ENCODE data around the gene CA10. TPM values are rescaled to one million over a fixed set of nuclear protein-coding genes. Genes with fewer than 3 reads are reported as not detected.

The CA10 gene
- total and polyA plus RNA-seq, 4 experiments from 2014 or later: 0.57 TPM; not detected in 3

DNA sequence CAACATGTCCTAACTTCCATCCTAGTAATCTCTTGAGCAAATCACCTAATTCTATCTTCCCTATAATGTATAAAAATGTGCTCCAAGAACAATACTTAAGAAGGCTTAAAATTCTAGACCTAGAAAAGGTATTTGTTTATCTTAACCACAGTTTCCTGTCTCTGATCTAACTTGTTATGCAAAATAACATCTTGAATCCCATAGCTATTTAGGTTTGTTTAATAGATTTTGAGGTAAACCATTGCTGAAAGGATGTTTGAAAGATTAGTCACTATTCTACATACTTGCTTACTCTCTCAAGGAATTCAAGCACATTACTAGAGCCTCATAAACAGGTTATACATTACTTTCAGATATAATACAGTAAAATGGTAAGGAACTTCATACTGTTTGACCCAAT is 13.0 kb downstream of the CA10 start:
- DNase-seq: no peak
- H3K36me3 ChIP-seq (ENCODE audit: insufficient read depth, low read length): no peaks in the 10 kb centered on the region
- POLR2A ChIA-PET (ENCODE audit: partially characterized antibody): no interaction called here
- H3K36me3 Mint-ChIP-seq: no peaks in the 10 kb centered on the region
- H3K9me3 Mint-ChIP-seq: peaks cover 0 to 4% (median 0%) of the 10 kb centered on the region in 8 donors
- H3K9me3 ChIP-seq (ENCODE audit: control insufficient read depth in 1 of 2, low read length in 2 of 2): no peaks in the 10 kb centered on the region
- no peak overlapping the region for H3K4me3 Mint-ChIP-seq
- H3K27me3 ChIP-seq (ENCODE audit: insufficient read depth, low read length): no peaks in the 10 kb centered on the region
- CTCF ChIA-PET (ENCODE audit: partially characterized antibody): no interaction called here
- no peaks in the 10 kb centered on the region for H3K4me1 ChIP-seq (ENCODE audit: insufficient read depth, low read length)
- no peak overlapping the region for H3K27ac ChIP-seq (ENCODE audit: low read depth, low read length)
- intact Hi-C loops (cut with micrococcal nuclease): no loop called here
- no peak overlapping the region for H3K4me3 ChIP-seq (ENCODE audit: low read length in 2 of 2)
- H3K27ac Mint-ChIP-seq: no peak overlapping the region
- peaks cover 3 to 4% of the 10 kb centered on the region in 2 donors for H3K27me3 Mint-ChIP-seq
- H3K4me1 Mint-ChIP-seq: peaks cover 0 to 5% (median 2%) of the 10 kb centered on the region in 4 donors

DNA sequence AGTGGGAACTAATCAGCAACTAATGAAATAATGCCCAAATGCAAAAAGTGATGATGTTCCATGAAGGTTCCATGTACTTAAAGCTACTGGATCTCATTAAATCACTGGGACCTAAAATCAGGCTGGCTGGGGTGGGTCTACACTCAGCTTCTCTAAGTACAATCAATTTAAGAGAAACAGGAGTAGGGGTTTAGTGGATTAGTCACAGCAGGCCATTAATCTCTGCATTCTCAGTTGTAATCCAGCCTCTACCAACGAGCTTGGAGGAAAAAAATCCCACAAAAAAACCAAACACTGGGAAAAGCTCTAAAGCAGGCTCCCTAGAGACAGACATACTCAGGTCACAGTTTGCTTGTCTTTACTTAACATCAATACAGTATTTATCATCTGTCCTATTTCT is 15.0 kb downstream of the CA10 start:
- Histone ChIP-seq H3K27ac (ENCODE audit: low read depth, low read length) (no peak overlapping the region), H3K36me3 (ENCODE audit: insufficient read depth, low read length) (no peaks in the 10 kb centered on the region), H3K9me3 (ENCODE audit: control insufficient read depth in 1 of 2, low read length in 2 of 2) (no peaks in the 10 kb centered on the region), H3K4me3 (ENCODE audit: low read length in 2 of 2) (no peak overlapping the region), H3K4me1 (ENCODE audit: insufficient read depth, low read length) (no peaks in the 10 kb centered on the region), H3K27me3 (ENCODE audit: insufficient read depth, low read length) (no peaks in the 10 kb centered on the region)
- no peak for DNase-seq
- ChIA-PET POLR2A (ENCODE audit: partially characterized antibody) (no interaction called here), CTCF (ENCODE audit: partially characterized antibody) (no interaction called here)
- Mint-ChIP-seq H3K4me1 (peaks cover 0 to 5% (median 2%) of the 10 kb centered on the region in 4 donors), H3K27ac (no peak overlapping the region), H3K27me3 (peaks cover 3 to 5% of the 10 kb centered on the region in 2 donors), H3K4me3 (no peak overlapping the region), H3K36me3 (no peaks in the 10 kb centered on the region), H3K9me3 (no peaks in the 10 kb centered on the region)
- intact Hi-C loops (cut with micrococcal nuclease): no loop called here

DNA sequence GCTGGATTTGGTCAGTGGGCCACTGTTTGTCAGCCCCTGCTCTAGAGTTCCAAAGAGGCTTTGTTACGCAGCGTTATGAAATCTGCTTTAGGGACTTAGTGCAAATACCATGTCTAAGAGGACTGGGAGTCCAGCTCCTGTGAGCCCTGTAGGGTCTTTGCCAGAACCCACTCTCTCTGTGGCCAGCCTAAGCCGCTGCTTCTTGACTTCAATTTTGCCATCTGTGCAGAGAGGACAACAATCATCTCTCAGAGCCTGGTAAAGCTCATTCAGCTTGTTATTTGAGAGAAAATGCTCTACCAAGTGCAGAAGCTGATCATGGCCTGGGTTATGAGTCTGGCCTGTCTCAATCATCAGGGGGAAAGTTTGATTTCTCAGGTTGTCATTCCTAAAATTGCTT is 17.9 kb downstream of the CA10 start:
- Mint-ChIP-seq H3K27ac (no peak overlapping the region), H3K27me3 (peaks cover 3 to 5% of the 10 kb centered on the region in 2 donors), H3K36me3 (no peaks in the 10 kb centered on the region), H3K4me1 (no peaks in the 10 kb centered on the region), H3K4me3 (no peak overlapping the region), H3K9me3 (peaks cover 0 to 1% (median 0%) of the 10 kb centered on the region in 8 donors)
- ChIA-PET CTCF (ENCODE audit: partially characterized antibody) (no interaction called here), POLR2A (ENCODE audit: partially characterized antibody) (no interaction called here)
- no peak for DNase-seq
- Histone ChIP-seq H3K4me3 (ENCODE audit: low read length in 2 of 2) (no peak overlapping the region), H3K4me1 (ENCODE audit: insufficient read depth, low read length) (no peaks in the 10 kb centered on the region), H3K9me3 (ENCODE audit: control insufficient read depth in 1 of 2, low read length in 2 of 2) (no peaks in the 10 kb centered on the region), H3K27ac (ENCODE audit: low read depth, low read length) (no peak overlapping the region), H3K36me3 (ENCODE audit: insufficient read depth, low read length) (no peaks in the 10 kb centered on the region), H3K27me3 (ENCODE audit: insufficient read depth, low read length) (no peaks in the 10 kb centered on the region)
- intact Hi-C loops (cut with micrococcal nuclease): no loop called here

DNA sequence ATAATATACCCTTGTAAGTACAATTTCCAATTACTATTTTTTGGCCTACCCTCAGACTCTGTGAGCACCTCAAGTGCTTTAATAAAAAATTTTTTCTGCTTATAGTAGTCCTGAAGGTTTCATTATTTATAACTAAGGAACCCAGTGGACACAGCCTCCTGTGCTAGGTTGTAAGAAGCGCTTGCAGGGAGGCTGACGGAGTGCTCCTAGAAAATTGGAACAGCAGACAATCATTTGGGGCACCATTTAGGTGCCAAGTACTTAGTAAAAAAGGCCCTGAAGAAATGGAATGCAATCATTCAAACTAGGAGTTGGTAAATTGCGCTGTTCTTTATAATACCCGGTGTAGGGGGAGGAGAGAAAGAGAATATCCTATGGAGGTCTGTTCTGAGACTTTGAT is 19.8 kb downstream of the CA10 start:
- H3K4me1 ChIP-seq (ENCODE audit: insufficient read depth, low read length): no peaks in the 10 kb centered on the region

DNA sequence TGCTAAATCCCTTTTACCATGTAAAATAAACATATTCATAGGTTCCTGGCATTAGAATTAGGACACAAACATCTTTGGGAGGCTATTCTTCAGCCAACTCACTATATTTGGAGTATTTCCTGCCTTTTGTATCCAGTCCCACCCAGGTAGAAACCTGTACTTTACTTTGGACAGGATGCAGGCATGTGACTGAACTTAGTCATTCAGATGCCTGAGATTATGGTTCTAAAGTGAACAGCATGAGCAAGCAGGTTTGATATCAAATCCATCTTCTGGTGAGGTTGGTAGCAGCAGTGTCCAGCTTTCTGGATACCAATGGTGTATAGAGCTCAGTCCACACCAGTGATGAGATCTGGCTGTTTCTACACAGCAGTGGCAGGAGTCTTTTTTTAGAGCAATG is 20.2 kb downstream of the CA10 start:
- Histone ChIP-seq H3K4me3 (ENCODE audit: low read length in 2 of 2) (no peak overlapping the region), H3K4me1 (ENCODE audit: insufficient read depth, low read length) (no peaks in the 10 kb centered on the region), H3K36me3 (ENCODE audit: insufficient read depth, low read length) (no peaks in the 10 kb centered on the region), H3K27me3 (ENCODE audit: insufficient read depth, low read length) (no peaks in the 10 kb centered on the region), H3K9me3 (ENCODE audit: control insufficient read depth in 1 of 2, low read length in 2 of 2) (no peaks in the 10 kb centered on the region), H3K27ac (ENCODE audit: low read depth, low read length) (no peak overlapping the region)
- H3K36me3 Mint-ChIP-seq: no peaks in the 10 kb centered on the region
- peaks cover 3 to 5% of the 10 kb centered on the region in 2 donors for H3K27me3 Mint-ChIP-seq
- no peak for DNase-seq
- intact Hi-C loops (cut with micrococcal nuclease): no loop called here
- ChIA-PET CTCF (ENCODE audit: partially characterized antibody) (no interaction called here), POLR2A (ENCODE audit: partially characterized antibody) (no interaction called here)
- no peak overlapping the region for H3K27ac Mint-ChIP-seq
- peaks cover 0 to 2% (median 0%) of the 10 kb centered on the region in 8 donors for H3K9me3 Mint-ChIP-seq
- H3K4me1 Mint-ChIP-seq: no peaks in the 10 kb centered on the region
- H3K4me3 Mint-ChIP-seq: no peak overlapping the region

More for the DNA sequence above, 19.8 kb downstream of the CA10 start:
- Histone ChIP-seq H3K36me3 (ENCODE audit: insufficient read depth, low read length) (no peaks in the 10 kb centered on the region), H3K27me3 (ENCODE audit: insufficient read depth, low read length) (no peaks in the 10 kb centered on the region), H3K4me3 (ENCODE audit: low read length in 2 of 2) (no peak overlapping the region), H3K9me3 (ENCODE audit: control insufficient read depth in 1 of 2, low read length in 2 of 2) (no peaks in the 10 kb centered on the region), H3K27ac (ENCODE audit: low read depth, low read length) (no peak overlapping the region)
- H3K9me3 Mint-ChIP-seq: peaks cover 0 to 2% (median 0%) of the 10 kb centered on the region in 8 donors
- H3K36me3 Mint-ChIP-seq: no peaks in the 10 kb centered on the region
- H3K27ac Mint-ChIP-seq: no peak overlapping the region
- no peaks in the 10 kb centered on the region for H3K4me1 Mint-ChIP-seq
- ChIA-PET POLR2A (ENCODE audit: partially characterized antibody) (no interaction called here), CTCF (ENCODE audit: partially characterized antibody) (no interaction called here)
- H3K4me3 Mint-ChIP-seq: no peak overlapping the region
- no peak for DNase-seq
- peaks cover 3 to 5% of the 10 kb centered on the region in 2 donors for H3K27me3 Mint-ChIP-seq
- intact Hi-C loops (cut with micrococcal nuclease): no loop called here

DNA sequence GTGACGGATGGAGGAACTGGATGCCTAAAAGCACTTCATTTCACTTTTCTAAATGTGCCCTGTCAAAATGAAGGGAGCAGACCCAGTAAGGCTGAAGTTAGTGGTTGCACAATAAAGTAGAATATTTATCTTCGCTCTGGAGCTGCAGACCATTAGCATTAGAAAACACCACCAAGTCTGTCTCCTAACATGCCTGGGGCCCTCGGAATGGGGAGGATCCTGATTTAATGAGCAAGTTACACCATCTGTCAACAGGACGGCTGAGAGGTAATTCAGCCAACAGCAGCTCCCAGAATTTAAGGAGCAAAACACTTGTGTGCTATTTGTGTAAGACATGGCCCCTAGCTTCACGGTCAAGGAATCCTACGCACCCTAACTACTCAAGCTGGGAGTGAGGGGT is 22.3 kb downstream of the CA10 start:
- intact Hi-C loops (cut with micrococcal nuclease): no loop called here
- ChIA-PET CTCF (ENCODE audit: partially characterized antibody) (no interaction called here), POLR2A (ENCODE audit: partially characterized antibody) (no interaction called here)
- H3K9me3 ChIP-seq (ENCODE audit: control insufficient read depth in 1 of 2, low read length in 2 of 2): no peaks in the 10 kb centered on the region
- Mint-ChIP-seq H3K4me1 (no peaks in the 10 kb centered on the region), H3K27ac (no peak overlapping the region), H3K4me3 (no peak overlapping the region), H3K9me3 (peaks cover 0 to 2% (median 0%) of the 10 kb centered on the region in 8 donors), H3K36me3 (no peaks in the 10 kb centered on the region), H3K27me3 (peaks cover 0 to 3% of the 10 kb centered on the region in 2 donors)
- no peaks in the 10 kb centered on the region for H3K36me3 ChIP-seq (ENCODE audit: insufficient read depth, low read length)
- no peak overlapping the region for H3K27ac ChIP-seq (ENCODE audit: low read depth, low read length)
- no peaks in the 10 kb centered on the region for H3K27me3 ChIP-seq (ENCODE audit: insufficient read depth, low read length)
- H3K4me1 ChIP-seq (ENCODE audit: insufficient read depth, low read length): no peaks in the 10 kb centered on the region
- DNase-seq: no peak
- H3K4me3 ChIP-seq (ENCODE audit: low read length in 2 of 2): no peak overlapping the region

DNA sequence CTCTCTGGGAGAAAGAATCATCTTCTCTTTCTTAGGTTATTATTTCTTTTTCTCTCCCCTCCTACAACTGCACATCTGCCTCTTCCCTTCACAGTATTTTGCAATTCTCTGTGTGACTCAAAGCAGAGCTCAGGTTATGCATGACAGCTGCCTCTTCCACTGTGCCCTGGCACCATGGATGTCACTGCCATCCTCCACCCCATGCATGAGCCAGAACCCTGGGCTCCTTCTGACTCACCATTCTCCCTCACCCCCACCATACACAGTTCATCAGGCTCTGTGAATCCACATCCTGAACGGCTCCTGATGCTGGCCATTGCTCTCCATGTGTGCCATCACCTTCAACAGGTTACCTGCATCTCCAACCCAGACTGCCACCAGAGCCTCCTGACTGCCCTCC is 23.9 kb downstream of the CA10 start:
- intact Hi-C loops (cut with micrococcal nuclease): no loop called here
- Mint-ChIP-seq H3K27me3 (peaks cover 0 to 6% of the 10 kb centered on the region in 2 donors), H3K4me3 (no peak overlapping the region), H3K4me1 (no peaks in the 10 kb centered on the region), H3K9me3 (peaks cover 0 to 5% (median 2%) of the 10 kb centered on the region in 8 donors), H3K27ac (no peak overlapping the region), H3K36me3 (no peaks in the 10 kb centered on the region)
- Histone ChIP-seq H3K27ac (ENCODE audit: low read depth, low read length) (no peak overlapping the region), H3K9me3 (ENCODE audit: control insufficient read depth in 1 of 2, low read length in 2 of 2) (no peaks in the 10 kb centered on the region), H3K36me3 (ENCODE audit: insufficient read depth, low read length) (no peaks in the 10 kb centered on the region), H3K27me3 (ENCODE audit: insufficient read depth, low read length) (no peaks in the 10 kb centered on the region), H3K4me3 (ENCODE audit: low read length in 2 of 2) (no peak overlapping the region), H3K4me1 (ENCODE audit: insufficient read depth, low read length) (no peaks in the 10 kb centered on the region)
- DNase-seq: no peak
- ChIA-PET POLR2A (ENCODE audit: partially characterized antibody) (no interaction called here), CTCF (ENCODE audit: partially characterized antibody) (no interaction called here)

DNA sequence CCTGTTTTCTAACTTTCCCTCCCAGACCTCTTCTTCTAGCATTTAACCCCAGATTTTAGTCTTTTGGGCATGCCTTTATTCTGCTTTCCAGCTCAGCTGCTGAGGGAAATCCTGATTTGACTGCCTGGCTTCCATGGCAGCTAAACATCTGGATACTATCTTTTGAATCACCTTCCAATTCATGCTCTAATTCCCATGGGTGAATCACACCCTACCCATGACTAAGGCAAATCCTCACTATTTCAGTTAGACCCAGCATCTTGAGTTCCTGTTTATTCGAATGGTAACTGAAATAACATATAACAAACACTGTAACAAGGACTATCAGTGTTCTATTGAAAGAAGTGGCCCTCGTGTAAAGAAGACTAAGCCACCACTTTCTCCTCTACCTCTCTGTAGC is 29.8 kb downstream of the CA10 start:
- Histone ChIP-seq H3K4me1 (ENCODE audit: insufficient read depth, low read length) (no peaks in the 10 kb centered on the region), H3K27me3 (ENCODE audit: insufficient read depth, low read length) (peaks cover 9% of the 10 kb centered on the region), H3K9me3 (ENCODE audit: control insufficient read depth in 1 of 2, low read length in 2 of 2) (peaks cover 0 to 4% of the 10 kb centered on the region in 2 donors), H3K36me3 (ENCODE audit: insufficient read depth, low read length) (no peaks in the 10 kb centered on the region), H3K4me3 (ENCODE audit: low read length in 2 of 2) (no peak overlapping the region), H3K27ac (ENCODE audit: low read depth, low read length) (no peak overlapping the region)
- intact Hi-C loops (cut with micrococcal nuclease): no loop called here
- ChIA-PET CTCF (ENCODE audit: partially characterized antibody) (no interaction called here), POLR2A (ENCODE audit: partially characterized antibody) (no interaction called here)
- no peak overlapping the region for H3K4me3 Mint-ChIP-seq
- no peak overlapping the region for H3K27ac Mint-ChIP-seq
- no peak for DNase-seq
- no peaks in the 10 kb centered on the region for H3K4me1 Mint-ChIP-seq
- no peaks in the 10 kb centered on the region for H3K36me3 Mint-ChIP-seq
- peaks cover 0 to 5% (median 4%) of the 10 kb centered on the region in 8 donors for H3K9me3 Mint-ChIP-seq
- peaks cover 0 to 17% of the 10 kb centered on the region in 2 donors for H3K27me3 Mint-ChIP-seq
